NCI-H748 (cell line): ENCODE data around the gene KRTAP13-2.

ENCODE experiments used
- DNase-seq: peaks from one replicate; lab custom pipeline; 2025; ENCODE audit not compliant: unreplicated experiment; lab: John Stamatoyannopoulos, UW

KRTAP13-2 gene

DNA sequence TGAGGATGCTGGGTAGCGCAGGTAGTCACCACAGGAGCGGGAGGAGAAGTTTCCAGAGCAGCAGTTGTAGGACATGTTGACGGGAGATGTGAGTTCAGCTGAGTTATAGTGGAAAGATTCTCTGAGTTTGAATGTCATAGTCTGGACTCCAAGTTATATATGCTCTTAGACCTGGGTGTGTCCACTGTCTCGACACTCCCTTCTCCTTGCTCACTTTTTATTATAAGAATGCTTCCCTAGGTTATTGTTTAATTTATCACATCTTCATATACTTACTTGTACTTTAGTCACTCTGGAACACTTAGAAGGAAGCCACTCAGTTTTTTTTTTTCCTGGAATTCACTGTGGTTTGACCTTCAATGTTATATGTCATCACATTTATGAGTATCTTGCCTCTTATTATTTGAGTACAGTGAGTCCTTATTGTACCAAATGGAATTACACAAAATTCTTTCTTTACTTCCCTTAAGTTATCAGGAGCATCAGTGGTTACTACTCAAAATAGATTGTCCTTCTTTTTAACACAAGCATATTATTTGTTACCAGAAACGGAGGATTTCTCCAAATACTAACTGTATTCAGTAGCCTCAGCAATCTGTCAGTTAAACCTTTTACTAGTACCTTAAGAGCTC is at the start of gene KRTAP13-2:
TSS of gene KRTAP13-2 (minus strand) at position 133 of the 632 bp plus-strand sequence. CDS start at position 75, 58 bp downstream.
- DNase-seq: no peak

- no peak for DNase-seq
Measured at GRCh38 chr21:30415993-30416392, 43.9 kb upstream of the KRTAP13-2 start.

DNA sequence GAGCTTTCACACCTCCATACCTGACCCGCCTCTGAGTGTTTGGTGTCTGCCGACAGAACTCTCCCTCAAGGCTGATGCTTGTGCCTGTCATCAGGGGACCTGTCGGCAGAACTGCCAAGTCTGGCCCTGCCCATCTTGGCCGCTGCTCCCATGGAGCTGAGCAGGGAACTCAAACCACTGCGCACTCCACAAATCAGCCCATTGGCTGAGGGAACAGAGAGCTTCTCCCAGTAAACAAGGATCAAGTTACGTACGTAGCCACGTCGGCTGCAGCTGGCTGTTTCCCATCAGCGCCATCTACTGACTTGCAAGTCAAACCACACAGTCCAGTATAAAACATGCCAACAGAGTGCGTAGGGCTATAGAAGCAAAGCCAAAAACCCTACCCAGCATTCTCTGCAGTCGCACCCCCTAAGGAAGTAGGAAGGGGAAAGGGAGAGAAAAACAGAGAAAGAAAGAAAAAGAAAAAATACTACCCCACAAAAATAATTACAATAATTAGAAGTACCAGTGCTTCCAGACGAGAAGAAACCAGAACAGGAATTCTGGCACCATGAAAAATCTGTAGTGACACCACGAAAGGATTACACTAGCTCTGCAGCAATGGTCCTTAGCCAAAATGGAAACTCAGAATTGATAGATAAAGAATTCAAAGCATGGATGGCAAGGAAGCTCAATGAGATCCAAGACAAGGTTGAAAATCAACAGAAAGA is 36.9 kb upstream of the KRTAP13-2 start:
- peak; percentile 88 for DNase-seq

DNA sequence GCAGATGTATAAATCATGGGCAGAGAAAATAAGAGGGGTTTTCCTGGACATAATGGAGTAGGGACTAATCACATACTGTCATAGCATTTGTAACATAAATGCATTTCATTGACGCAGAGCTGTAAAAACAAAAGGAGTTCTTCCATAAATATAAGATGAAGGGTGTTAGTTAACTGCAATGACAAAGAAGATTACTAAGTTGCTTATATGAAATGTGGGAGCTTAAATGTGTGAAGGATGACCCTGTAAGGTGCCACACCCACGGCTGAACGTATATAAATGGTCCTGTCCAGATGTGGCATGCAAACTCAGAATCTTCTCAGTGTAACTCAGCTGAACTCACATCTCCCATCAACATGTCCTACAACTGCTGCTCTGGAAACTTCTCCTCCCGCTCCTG is 23.7 kb upstream of the KRTAP13-2 start, which contains the start of gene KRTAP13-1:
TSS of gene KRTAP13-1 (plus strand) at position 301 of the 400 bp plus-strand sequence. CDS start at position 357, 56 bp downstream.
- DNase-seq: no peak

DNA sequence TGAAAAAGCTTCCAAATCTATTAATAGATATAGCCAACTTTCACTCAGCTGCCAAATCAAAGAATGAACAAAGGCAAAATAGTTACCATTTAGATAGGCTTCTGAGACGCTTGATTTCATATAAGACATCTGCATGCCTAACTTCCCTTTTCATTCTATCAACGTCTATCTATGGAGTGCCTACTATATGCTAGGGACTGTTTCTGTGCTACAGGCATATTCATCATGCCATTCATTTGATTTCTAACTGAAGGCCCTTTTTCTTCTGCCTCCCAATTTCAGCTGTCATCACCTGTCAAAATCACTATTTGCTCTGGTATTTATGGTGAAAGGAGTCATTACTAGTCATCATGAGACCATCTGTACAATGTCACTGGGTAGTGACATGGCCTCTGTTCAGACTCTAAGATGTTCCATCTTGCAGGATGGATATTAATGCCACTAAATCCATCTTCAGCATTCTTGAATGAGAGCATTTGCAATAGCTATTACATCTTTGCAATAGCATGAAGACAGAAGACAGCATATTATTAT is 19.5 kb upstream of the KRTAP13-2 start:
- no peak for DNase-seq

- no peak for DNase-seq
Measured at GRCh38 chr21:30382201-30382600, 10.1 kb upstream of the KRTAP13-2 start.

DNA sequence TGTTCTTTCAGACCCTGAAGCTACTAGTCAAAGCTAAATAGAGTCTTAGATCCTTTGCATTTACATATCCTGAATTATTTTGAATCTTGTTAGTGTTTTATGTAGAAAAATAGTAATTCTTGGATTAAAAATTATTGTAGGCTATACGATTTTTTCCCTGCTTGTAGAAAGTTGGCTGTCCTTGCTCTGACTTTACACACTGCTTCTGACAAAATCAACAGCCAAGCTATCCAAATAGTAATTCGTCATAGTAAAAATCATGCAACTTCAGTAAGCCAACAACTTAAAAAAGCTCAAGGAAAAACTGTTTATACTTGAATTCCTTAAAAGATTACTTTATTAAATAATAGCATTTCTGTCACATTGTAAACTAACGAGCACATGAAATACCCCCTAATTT is 16.2 kb downstream of the KRTAP13-2 start:
- DNase-seq: no peak

- no peak for DNase-seq
Measured at GRCh38 chr21:30354308-30355005, 17.6 kb downstream of the KRTAP13-2 start.

GRCh38 chr21:30351534-30351933 is 20.5 kb downstream of the KRTAP13-2 start:
- no peak for DNase-seq

DNA sequence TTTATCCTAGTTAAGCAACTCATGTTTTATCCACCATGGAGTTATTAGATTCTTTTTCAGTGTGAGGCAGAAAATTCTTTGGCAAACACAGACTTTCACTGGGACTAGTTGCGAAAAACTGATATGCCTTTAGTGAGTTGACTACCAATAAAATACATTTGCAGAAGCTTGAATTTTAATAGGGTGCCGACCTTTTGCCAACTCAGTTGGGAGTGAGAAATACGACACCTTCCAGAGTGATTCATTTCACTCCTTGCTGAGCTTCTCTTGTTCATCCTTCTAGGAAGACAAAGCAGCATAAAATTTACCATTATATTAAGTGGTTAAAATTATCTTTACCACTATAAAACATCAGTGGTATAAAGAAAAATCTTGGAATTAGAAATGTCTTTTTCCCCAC is 22.5 kb downstream of the KRTAP13-2 start:
- no peak for DNase-seq

- no peak for DNase-seq
Measured at GRCh38 chr21:30348506-30348905, 23.6 kb downstream of the KRTAP13-2 start, which contains the start of gene KRTAP23-1. KRTAP23-1 (minus strand) TSS chr21:30348606; CDS start chr21:30348606, 0 bp downstream.

GRCh38 chr21:30345014-30345413 is 27.1 kb downstream of the KRTAP13-2 start:
- DNase-seq: no peak

- peak; percentile 11 for DNase-seq
Measured at GRCh38 chr21:30340714-30341573, 31.1 kb downstream of the KRTAP13-2 start.

GRCh38 chr21:30338717-30339116 is 33.4 kb downstream of the KRTAP13-2 start:
- no peak for DNase-seq

DNA sequence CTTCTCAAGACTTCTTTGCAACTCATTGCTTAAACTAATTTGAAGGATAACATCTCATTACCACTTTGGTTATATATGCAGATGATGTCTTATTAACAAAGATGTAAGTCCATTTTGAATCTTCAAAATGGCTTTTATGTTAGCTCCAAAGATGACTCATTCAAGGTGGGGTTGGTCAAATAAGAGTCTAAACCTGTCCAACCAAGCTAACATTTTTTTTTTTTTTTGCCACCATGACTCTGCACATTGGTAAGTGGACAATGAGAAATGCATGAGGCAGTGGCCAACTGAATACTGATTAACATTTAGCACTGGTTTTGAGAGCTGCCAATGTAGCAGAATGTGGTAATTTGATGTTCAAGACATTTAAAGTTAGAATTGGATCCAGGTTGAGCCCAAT is 34.3 kb downstream of the KRTAP13-2 start:
- DNase-seq: no peak

DNA sequence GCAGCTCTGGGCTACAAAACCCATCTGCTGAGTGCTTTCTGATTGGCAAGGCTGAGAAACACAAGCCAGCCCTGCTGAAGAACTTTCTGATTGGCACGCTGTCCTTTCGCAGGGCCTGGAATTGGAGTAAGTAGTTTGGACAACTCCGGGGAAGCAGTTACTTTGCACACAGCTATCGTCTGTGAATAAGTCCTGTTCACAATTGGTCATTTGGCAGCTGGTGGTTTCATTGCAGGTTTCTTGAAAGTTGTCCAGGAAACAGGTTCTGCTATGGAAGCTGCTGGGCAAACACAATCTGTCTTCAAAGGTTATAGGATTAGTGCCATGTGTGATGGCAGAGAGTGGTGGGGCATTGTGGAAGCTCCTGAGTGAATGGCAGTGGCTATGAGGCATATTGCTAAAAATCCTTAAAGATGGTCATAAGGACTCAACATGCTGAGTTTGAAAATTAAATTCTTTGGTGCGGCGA is 34.8 kb downstream of the KRTAP13-2 start, which contains the start of gene KRTAP27-1:
TSS of gene KRTAP27-1 (minus strand) at position 419 of the 469 bp plus-strand sequence. CDS start at position 393, 26 bp downstream.
- DNase-seq: no peak

DNA sequence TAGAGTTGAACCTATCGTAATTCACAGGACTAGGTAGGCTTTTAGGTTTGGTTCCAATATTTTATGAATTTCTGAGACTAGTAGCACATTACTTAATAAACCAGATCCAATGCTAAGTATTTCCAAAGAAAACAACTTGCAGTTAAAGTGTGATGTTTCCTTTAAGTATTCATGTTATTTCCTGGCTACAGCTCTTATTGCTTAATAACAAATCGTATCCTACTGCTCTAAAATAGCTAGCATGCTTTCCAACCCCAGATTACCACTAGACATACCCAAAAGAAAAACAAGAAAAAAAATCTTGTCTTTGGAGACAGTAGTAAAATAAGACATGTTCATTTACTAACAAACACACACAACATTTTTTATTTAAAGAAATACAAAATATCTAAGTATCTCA is 35.5 kb downstream of the KRTAP13-2 start:
- DNase-seq: no peak

- no peak for DNase-seq
Measured at GRCh38 chr21:30333736-30334135, 38.3 kb downstream of the KRTAP13-2 start.

DNA sequence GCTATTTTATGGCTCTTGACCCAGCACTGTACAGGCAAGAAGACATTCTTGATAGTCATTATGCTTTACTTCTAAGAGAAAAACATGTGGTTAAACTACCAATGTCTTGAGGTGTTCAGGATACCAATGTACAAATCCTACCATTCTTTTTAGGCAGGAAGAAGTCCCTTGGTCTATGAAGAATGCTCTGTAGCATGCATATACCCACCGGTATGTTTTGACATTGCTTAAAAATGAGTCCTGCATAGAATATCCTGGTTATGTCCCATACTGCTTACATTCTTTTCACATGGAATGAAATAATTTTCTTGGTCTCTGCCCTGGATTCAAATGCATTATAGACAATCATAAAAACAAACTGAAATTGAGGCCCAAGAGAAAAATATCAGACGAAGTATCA is 39.4 kb downstream of the KRTAP13-2 start:
- no peak for DNase-seq

GRCh38 chr21:30329203-30329875 is 42.7 kb downstream of the KRTAP13-2 start:
- no peak for DNase-seq
